ENCODE results near the gene MBP.

GRCh38 chr18:77162580-77162979 lies 30.0 kb upstream of the MBP start:
- TF ChIP-seq EZH2 (IDR thresholded peaks at IDR 0.05): no peak
- TF ChIP-seq FOXP2 (optimal IDR thresholded peaks at IDR 0.05; ENCODE audit: control extremely low read depth, extremely low read length, insufficient read depth): no peak
- TF ChIP-seq POLR2AphosphoS5 (IDR thresholded peaks at IDR 0.05; ENCODE audit: borderline replicate concordance, low read depth, low read length): no peak
